ENCODE measurements around the gene FABP1.

FABP1 gene

GRCh38 chr2:88115825-88116518 is 11.9 kb downstream of the FABP1 start:
- no peak for DNase-seq (ENCODE audit: low read depth)
- H3K4me3 ChIP-seq (ENCODE audit: low read depth, low read length), result no peak overlapping the region
- TF ChIP-seq, protein P1, sequence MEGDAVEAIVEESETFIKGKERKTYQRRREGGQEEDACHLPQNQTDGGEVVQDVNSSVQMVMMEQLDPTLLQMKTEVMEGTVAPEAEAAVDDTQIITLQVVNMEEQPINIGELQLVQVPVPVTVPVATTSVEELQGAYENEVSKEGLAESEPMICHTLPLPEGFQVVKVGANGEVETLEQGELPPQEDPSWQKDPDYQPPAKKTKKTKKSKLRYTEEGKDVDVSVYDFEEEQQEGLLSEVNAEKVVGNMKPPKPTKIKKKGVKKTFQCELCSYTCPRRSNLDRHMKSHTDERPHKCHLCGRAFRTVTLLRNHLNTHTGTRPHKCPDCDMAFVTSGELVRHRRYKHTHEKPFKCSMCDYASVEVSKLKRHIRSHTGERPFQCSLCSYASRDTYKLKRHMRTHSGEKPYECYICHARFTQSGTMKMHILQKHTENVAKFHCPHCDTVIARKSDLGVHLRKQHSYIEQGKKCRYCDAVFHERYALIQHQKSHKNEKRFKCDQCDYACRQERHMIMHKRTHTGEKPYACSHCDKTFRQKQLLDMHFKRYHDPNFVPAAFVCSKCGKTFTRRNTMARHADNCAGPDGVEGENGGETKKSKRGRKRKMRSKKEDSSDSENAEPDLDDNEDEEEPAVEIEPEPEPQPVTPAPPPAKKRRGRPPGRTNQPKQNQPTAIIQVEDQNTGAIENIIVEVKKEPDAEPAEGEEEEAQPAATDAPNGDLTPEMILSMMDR (conservative IDR thresholded peaks at IDR 0.05; ENCODE audit: low read depth, low read length), result no peak

DNA sequence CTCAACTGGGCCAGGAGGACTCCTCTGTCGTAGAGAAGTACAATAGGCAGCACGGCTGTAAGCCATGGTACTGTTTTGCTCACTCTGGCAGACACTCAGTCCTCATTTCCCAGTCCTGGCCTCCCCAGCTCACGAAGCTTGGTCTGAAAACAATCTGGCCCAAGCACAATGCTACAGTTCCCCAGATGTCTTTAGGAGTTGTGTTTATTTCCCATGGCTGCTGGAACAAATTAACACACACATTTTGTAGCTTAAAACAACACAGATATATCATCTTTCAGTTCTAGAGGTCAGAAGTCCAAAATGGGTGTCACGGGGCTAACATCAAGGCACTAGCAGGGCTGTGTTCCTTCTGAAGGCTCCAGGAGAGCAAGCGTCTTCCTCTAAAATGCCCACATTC is 13.0 kb downstream of the FABP1 start:
- no peak overlapping the region for H3K4me3 ChIP-seq (ENCODE audit: low read depth, low read length)
- TF ChIP-seq, protein P1 (conservative IDR thresholded peaks at IDR 0.05; ENCODE audit: low read depth, low read length), result no peak
- DNase-seq (ENCODE audit: low read depth), result peak; percentile 1

DNA sequence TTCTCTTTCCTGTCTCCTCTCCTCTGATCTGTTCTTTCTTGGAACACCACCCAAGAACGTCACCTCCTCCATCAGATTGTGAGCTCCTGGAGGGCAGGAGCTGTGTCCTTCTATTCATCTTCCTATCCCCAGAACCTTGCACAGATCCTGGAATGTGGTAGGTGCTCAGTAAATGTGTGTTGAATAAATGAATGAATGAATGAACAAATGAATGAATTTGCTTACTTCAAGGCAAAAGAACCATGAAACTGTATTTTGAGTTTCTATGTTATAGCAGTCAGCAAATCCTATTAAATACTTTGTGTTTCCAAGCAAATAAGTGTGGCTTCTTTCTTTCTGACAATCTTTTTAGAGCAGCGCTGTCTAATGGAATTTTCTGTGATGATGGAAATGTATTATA is 14.8 kb downstream of the FABP1 start:
- H3K4me3 ChIP-seq (ENCODE audit: low read depth, low read length), result no peak overlapping the region
- TF ChIP-seq, protein P1 (conservative IDR thresholded peaks at IDR 0.05; ENCODE audit: low read depth, low read length), result no peak
- DNase-seq (ENCODE audit: low read depth), result no peak

- no peak overlapping the region for H3K4me3 ChIP-seq (ENCODE audit: low read depth, low read length)
- TF ChIP-seq, protein P1 (conservative IDR thresholded peaks at IDR 0.05; ENCODE audit: low read depth, low read length), result no peak
- DNase-seq (ENCODE audit: low read depth), result no peak
Observed at GRCh38 chr2:88110830-88111229, 17.0 kb downstream of the FABP1 start.

DNA sequence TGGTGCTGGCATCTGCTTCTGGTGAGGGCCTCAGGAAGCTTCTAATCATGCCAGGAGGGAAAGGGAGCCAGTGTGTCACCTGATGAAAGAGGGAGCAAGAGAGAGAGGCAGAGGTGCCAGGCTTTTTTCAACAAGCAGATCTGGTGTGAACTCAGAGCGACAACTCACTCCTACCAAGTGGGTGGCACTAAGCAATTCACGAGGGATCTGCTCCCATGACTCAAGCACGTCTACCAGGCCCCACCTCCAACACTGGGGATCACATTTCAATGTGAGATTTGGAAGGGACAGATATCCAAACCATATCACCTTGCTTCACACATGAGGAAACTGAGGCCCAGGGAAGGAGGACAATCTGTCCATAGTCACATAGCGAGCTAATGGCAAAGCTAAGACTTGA is 19.1 kb downstream of the FABP1 start:
- TF ChIP-seq, protein P1 (conservative IDR thresholded peaks at IDR 0.05; ENCODE audit: low read depth, low read length), result no peak
- no peak overlapping the region for H3K4me3 ChIP-seq (ENCODE audit: low read depth, low read length)
- no peak for DNase-seq (ENCODE audit: low read depth)

DNA sequence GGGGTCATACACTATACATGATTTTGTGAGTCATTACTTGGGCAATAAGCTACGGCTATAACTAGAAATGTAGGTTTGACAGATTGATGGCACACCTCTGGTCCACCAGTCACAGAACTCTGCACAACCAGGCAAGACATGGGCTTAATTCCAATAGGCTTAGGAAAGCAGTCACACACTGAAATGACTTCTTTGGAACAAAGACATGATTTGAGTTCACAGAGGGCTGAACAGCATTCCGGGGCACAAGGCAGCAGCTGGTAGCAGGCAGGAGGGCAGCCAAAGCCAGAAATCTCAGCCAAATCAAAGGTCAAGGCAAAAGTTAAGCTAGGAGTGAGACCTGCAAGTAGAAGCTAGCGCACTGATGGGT is 27.4 kb downstream of the FABP1 start:
- DNase-seq (ENCODE audit: low read depth), result no peak
- TF ChIP-seq, protein P1 (conservative IDR thresholded peaks at IDR 0.05; ENCODE audit: low read depth, low read length), result no peak
- no peak overlapping the region for H3K4me3 ChIP-seq (ENCODE audit: low read depth, low read length)

DNA sequence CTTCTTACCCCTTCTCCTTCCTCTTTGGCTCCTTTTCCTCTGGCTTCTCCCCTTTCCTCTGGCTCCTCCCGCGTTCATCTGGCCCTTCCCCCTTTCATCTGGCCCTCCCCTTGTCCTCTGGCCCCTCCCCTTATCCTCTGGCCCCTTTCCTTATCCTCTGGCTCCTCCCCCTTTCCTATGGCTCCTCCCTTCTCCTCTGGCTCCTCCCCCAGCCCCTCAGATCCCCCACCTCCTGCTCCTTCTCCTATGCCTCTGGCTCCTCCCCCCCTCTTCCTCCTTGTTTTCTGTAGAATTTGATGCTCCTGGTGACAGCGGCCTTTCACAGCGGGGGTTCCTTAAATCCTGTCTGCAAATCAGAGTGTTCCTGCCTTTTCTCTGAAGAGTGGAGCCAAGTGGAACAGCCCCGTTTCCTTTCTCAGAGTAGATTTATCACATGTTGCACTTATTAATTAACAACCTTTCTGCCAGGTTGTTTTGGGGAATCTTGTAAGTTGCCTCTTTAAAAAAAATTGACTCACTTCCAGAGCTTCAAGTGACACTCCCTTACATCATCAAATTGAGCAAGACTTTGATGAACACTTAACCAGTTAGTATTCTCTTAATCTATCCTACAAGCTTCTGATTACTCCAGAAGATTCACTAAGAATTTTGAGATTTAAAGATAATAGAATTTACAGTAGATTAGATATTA is 27.9 kb downstream of the FABP1 start:
- H3K4me3 ChIP-seq (ENCODE audit: low read depth, low read length), result no peak overlapping the region
- DNase-seq (ENCODE audit: low read depth), result peak; percentile 33

More for the DNA sequence above, 27.9 kb downstream of the FABP1 start:
- TF ChIP-seq, protein P1 (conservative IDR thresholded peaks at IDR 0.05; ENCODE audit: low read depth, low read length), result no peak
